CD4-positive, alpha-beta T cell treated with Interleukin-6 for 4 hours (primary cell): ENCODE results near the gene STON2.

ENCODE experiments used
- DNase-seq: peaks from one replicate; pipeline ENCODE4 v3.0.0-alpha.2; 2020; ENCODE audit warnings: mixed read lengths

Gene STON2

DNA sequence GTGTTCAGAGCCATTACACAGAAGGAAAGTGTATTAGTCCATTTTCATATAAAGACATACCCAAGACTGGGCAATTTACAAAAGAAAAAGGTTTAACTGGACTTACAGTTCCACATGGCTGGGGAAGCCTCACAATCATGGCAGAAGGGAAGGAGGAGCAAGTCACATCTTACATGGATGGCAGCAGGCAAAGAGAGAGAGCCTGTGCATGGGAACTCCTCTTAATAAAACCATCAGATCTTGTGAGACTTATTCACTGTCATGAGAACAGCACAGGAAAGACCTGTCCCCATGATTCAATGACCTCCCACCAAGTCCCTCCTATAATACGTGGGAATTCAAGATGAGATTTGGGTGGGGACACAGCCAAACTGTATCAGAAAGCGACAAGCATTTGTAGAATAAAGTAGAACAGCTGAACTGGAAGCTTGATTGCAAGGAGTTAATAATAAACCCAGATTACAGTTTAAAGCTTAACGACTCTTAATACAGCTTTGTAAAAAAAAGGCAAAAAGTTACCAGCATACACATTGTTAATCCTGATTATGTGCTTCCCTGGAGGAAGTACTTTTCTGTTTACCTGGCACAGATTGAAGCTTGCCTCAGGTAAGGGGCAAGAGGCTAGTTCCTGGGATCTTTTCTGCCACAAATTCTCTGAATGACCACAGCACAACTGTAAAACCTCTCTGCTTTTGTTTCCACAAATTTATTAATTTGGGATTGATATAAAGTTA lies 18.1 kb upstream of the STON2 start:
- DNase-seq, result no peak

DNA sequence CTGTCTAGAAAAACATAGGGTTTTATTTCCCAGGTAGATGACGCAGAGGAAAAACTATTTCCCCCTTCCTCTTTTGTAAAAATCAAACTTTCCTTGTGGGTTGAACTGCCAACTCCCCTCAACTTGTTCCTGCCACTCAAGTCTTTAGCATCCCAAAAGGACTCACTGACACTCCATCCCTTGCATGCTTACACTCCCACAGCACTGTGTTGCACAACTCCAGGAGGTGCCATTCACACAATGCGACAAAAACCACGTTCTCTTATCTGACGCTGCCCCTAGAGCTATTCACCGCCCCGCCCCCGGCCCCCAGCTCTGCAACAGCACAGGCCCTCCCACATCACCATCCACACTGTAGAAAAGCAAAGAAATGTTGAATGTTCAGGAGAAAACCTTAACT lies 16.9 kb upstream of the STON2 start:
- DNase-seq, result no peak

DNA sequence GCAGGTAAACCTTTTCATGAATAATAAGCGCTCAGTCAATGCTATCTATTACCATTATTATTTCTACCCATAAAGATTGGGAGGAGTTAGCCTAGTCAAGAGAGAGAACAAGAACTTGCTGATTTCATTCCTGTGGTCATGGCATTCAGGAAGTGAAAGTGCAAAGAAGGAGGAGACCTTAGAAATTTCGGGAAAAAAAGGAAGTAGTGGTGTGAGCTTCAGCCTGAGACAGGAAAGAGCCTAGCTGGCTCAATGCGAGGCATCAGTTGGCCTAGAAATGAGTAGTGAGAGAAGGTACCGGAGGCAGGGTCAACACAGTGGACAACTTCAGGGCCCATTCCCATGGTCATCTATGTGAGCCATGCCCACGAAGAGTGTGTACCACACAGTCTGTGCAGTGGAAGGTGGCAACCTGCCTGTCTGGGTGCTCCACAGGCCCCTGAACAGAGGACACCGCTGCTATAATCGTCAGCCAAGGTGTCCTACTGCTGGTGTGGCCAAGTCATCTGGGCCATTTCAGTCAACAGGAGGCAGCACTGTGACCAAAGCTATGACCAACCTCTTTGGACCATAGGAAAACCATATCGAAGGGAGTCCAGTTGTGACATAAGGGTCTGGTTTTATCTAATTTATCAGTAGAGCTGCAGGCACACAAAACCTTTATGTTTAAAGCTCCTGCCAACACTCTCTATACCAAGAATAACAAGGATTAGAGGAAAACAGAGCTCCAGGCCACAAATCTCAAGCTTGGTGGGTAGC lies 16.2 kb upstream of the STON2 start:
- DNase-seq, result no peak

DNA sequence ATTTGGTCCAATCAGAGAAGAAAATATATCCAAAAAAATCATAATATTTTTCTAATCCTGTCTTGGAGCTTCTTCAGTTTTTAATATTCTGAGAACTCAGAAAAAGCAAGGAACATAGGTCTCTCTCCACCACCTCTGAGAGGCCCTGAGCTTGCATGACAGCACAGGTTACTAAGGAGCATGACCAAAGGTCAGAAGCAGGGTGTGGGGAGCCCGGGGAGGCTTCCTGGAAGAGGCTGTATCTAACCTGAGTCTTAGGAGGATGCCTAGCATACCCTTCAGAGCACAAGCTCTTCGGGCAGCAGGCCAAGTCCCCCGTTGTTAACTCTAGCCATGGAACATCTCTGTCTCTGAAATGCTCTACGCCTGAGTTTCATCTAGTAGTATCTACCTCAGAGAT lies 15.7 kb upstream of the STON2 start:
- DNase-seq, result no peak

DNA sequence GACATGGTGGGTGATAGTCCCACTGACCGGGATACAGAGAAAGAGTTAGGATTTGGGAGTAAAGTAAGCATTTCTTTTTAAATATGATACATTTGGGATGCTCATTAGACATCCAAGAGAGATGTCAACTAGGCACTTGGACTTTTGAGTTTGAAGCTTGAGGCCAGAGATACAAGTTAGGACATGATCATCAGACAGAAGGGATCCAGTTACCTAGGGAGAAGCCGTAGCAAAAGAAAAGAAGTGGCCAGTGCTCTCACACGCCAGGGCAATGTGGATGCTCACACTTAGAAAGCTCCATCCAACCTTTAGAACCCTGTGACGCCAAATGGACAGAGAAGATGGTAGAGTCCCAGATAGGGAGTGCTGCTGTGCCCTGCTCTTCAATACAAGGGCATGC lies 14.0 kb upstream of the STON2 start:
- DNase-seq, result no peak

DNA sequence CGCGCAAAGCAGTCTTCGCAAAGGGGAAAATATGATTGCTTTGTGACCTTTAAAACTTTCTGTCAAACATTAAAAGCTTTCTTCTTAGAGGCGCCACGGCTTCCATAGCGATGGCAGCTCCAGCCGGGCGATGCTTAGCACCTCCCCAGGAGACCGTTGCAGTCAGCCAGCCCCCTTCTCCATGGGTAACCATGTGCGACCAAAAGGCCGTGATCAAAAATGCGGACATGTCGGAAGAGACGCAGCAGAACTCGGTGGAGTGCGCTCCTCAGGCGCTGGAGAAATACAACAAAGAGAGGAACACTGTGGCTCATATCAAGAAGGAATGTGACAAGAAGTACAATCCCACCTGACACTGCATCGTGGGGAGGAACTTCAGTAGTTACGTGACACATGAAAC lies 12.7 kb upstream of the STON2 start:
- no peak for DNase-seq

DNA sequence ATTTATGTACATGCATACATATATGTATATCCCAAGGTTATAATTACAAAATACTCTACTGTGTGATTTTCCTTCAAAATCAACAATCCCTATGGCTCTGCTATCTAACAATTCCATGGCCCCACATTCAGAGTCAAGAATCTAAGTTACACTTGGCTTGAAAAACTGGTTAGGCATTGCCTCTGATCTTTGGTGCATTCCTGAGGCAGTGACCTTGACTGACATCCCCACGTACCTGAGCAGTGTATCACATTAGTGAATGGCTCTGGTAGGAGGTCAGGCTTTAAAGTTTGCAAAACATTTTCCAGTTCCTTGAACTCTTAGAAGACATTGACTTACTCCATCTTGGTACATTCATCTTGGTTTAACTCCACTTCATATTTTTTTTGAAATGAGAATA lies 8.5 kb upstream of the STON2 start:
- no peak for DNase-seq

DNA sequence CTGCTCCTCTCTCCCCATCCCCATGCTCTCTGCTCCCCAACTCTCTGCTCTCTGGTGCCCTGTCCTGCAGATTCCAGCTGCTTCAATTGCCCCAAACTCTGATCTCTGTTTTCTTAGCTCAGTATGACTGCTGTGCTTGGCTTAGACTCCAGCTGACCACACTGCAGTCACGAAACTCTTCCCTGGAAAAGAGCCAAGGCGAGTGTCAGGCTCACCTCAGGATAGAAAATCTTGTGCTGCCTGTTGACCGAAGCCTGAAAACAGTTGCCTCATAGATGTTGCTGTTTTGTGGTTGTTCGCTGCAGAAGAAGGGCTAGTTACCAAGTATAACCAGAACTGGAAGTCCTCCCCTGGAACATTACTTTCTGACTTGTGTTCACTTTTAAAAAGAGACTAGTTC lies 6.7 kb upstream of the STON2 start:
- no peak for DNase-seq

DNA sequence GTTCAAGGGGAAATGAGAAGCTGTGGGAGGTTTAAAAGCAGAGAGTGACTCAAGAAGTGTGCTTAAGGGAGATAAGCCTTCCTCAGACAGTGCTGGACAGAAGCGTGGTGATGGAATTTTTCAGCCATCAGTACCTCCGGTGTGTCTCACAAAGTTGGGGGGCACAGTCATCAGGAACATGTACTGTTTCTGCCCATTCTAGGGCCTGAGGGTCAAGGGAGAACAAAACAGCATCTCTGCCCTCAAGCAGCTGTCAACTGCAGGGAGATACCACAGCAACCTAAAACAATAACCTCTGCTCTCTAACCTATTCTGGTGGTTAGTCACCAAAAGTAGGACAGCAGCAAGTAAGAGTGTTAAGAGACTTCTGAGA lies 2.0 kb upstream of the STON2 start:
- no peak for DNase-seq

DNA sequence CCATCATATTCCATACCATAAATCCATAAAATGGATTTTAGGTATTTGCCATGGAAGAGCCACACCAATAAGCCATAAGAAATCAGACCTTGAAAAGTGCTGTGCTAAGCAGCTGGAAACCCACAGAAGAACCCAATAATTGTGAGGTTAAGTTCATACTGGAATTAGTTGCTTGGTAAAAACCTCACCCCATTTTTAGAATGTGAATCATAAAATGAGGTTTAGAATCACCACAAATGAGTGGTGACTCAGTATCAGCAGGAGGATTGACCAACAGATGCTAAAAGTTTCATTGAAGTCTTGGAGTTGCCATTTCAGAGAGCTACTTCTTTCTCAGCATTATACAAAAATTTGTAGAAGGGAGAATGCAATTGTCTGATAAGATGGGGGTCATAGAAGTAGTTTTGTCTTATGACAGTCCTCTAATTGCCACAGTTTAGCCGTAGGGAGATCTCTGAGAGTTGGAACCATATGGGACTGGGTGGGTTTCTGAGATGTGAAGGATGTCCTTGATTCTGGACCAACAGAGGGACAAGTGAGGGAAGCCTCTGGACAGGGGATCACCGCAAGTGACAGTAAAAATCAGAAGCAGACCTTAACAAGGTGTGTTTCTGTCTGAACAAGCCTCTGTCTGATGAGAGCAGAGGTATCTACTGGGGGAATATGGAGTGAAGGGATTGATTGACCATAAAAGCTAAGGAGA lies 1.4 kb upstream of the STON2 start:
- DNase-seq, result no peak

DNA sequence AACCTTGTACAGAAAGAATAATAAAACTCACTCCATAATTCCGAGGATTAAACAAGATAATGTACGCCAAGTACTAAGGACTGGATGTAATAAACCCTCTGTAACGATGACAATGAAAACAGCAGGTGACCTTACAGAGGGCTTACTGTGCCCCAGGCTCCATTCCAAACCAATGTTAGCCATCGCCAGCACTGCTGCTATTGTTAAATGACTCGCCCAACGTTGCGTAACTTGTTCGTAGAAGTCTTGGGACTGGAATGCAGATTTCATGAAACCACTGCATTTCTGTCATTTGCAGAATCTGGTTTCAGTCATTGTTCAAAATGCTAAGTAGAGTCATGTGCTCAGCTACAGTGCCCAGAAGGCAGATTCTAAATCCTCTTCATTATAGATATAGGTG lies 728 bp upstream of the STON2 start:
- DNase-seq, result no peak

DNA sequence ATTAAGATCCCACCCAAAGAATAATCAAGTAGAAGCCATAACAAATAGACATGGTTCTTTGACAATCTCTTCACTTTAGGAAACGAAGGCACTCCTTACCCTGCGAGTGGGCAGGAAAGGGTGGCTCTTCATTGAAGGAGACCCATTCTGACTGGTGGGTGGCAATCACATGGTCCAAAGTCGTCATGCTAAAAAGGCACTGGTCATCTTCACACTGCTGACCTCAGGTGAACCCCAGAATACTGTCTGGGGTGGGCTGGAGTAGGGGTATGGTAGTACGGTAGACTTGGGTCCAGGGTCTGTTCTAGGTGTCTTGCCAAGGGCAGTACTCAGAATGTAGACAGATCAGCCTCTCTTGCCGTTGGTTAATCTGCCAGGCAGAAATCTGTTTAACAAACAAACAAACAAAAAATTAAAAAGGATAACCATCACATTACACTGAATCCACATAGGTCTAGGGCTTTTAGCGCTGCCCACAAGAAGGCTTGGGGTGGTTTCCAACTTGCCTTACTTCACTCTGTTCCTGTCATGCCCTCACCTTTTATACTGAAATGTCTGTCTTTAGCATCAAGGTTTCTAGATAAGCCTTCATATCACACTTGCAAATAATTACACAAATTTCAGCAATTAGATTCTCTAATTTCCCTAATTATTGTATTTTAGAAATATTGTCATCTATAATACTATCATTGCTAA lies 1.8 kb downstream of the STON2 start:
- DNase-seq, result no peak

DNA sequence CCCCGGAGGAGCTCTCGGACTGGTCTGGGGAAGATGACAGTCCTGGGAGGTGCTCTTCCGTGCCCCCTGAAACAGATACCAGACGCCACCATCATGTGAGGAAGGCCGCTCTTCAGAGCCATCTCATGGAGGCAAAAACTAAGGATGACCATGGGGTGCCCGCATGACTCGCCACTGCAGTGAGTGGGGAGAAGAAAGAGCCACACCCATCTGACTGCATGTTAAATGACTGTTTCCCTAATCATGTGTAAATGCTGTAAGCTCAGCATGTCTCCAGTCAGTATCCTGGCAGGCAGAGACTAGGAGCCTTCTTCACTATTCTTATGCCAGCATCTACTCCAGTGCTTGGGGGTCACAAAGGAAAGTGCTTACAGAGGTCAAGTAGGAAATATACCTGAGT lies 4.0 kb downstream of the STON2 start:
- DNase-seq, result no peak

DNA sequence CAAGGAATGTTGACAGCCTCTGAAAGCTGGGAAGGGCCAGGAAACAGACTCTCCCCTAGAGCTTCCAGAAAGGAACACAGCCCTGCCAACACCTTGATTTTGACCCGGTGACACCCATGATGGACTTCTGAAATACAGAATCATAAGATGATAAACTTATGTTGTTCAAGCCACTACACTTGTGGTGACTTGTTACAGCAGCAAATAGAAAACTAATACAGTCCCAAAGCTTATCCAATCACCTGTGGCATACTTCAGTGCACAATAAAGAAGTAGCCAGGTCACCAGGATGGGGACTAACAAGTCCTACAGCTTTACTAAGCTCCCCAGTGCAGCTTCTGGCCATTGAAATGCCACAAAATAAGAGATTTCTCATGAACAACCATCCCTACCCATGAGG lies 5.4 kb downstream of the STON2 start:
- no peak for DNase-seq

DNA sequence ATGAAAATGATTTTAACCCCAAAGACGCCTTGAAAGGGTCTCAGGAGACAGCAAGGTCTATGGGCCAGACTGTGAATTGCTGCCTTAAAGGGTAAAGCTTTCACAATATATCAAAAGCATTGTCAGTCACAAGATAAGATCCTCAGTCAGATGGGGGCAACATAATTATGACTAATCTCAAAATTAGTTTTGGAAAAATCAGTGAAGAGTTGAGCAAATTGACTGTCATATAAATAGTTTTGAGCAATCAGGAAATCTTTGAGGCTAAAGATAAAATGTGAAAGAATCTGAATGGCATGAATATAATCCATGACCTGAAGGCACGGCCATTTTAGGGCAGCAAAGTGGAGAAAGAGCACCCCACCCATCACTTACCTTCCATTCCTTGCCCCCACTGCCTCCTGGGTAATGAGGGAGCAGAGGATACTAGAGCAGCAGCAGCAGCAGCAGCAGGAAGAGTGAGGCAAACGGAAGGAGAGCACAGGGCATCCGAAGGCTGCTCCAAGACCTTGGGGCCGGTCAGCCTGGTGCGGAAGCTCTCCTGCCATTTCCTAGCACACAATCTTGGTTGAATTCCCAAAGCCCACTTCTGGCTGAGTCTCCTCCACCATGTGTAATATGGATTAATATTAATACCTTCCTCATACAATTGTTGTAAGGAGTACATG lies 7.0 kb downstream of the STON2 start:
- DNase-seq, result no peak

DNA sequence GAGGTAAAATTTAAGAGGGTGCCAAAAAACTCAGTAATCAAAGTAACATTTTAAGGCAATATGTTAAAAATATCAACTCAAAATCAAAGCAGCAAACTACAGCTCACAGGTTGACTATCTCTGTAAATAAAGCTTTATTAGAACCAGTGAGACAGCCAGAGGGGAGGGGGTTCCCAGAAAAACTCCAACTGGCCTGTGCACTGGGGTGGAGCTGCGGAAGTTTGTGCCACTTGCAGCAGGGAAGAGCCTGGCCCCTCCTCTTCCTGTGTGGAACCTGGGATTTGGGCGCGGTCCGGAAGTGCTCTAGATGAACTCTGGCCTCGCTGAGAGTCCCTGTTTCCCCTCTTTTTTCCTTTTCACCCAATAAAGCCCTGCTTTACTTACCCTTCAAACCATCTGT lies 8.1 kb downstream of the STON2 start:
- DNase-seq, result no peak

DNA sequence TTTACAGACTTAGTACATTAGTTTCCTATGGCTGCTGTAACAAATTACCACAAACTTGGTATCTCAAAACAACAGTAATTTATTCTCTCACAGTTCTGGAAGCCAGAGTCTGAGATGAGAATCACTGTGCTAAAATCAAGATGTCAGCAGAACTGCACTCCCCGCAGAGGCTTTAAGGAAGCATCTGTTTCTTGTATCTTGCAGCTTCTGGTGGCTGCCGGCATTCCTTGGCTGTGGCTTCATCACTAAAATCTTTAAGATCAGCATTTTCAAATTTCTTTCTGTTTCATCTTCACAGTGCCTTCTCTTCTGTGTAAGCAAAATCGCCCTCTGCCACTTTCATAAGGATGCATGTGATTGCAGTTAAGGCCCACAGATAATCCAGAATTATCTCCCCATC lies 9.4 kb downstream of the STON2 start:
- no peak for DNase-seq

DNA sequence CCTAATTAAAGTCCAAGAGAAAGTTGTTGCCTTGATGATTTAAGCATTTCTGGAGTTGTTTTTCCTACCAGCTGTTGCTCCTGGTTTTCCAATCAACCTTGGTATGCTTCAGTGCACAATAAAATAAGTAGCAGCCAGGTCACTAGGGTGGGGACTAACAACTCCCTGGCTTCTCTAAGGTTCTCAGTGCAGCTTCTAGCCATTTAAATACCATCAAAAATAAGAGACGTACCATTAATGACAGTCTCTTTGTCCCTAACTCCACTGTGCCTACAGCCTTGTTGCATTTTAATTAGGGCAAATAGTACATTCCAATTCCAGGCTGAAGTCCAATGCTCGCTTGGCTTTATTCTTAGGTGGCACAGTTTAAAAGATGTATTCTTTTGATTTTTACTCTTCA lies 11.8 kb downstream of the STON2 start:
- DNase-seq, result no peak

DNA sequence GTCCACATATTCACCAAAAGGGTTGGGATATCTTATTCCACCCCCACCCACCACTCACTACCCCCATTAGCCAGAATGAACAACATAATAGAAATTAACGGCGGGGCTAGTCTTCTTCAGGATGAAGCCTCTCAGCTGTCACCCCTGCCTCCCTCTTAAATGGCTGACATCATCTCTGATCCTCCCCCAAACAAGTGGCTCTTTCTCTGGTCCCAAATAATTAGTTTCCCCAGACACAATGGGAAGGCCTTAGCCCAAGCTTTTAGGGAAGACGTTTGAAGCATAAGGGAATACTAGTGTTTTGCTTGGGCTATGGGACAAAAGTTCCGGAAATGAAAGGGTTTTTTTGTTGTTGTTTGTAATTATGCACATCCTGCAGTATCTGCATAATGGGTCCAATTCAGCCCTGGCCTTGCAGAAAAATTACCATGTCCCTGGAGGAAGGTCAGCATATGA lies 13.8 kb downstream of the STON2 start:
- DNase-seq, result no peak

DNA sequence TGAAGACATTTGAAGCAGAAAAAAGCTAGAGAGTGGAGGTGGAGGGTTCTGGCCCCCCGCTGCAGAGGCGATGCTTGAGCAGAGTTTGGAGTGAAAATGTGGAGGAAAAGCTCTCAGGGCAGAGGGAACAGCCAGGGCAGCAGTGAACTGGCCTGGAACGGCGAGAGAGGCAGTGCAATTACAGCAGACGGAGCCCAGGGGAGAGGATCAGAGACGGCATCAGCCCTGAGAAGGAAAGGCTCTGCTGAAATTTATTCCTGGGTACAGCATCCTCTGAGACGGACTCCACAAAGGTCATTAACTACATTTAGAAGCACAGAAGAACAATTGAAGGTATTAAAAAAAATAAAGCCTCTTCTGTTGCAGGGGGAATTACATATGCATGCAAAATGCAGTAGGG lies 14.2 kb downstream of the STON2 start:
- no peak for DNase-seq

DNA sequence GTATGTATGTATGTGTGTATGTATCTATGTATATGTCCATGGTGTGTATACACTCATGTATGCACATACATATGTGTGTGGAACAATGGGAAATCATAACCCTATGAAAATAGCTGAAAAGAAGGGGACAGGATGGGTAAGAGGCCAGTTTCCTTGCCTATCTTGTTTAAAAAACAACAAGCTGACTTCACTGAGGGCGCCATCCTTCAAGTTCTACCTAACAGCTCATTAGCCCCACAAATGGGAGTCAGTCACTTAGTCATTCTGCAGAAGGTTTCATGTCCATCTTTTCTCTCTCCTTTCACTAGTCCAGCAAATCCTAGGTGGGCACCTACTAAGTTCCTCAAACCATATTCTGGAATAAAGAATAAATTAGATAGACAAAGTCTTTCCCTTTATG lies 14.7 kb downstream of the STON2 start:
- no peak for DNase-seq

DNA sequence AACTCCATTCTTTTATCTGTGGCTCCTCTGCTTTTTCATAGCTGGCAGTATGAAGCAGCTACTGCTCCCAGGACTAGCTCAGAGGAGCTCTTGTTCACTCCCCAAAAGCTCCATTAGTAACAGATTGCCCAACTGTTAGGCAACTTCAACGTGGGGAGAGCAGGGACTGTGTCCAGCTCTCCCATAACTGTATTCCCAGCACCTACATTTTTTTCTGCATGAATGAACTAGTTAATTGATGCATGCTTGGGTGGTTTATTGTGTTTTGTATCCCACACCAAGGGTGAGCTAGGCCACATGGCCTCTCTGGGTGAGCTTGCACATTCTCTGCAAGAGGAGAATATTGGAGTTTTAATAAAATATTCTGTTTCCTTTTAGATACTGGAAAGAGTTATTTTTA lies 15.2 kb downstream of the STON2 start:
- no peak for DNase-seq
